Breast epithelium (tissue), 3 donors: ENCODE results near the gene SIDT2.

Experiments used
- POLR2AphosphoS5 ChIP-seq, 3 donors: sonication (generic); formaldehyde crosslinking; IDR thresholded peaks; one replicate each; pipeline ENCODE4 v1.6.1; 2017; ENCODE audit warnings: antibody characterized with exemption in 3 of 3
- TF ChIP-seq, protein P1 (sequence below), 3 donors: fragments of 450-650 bp; IDR thresholded peaks; one replicate each; pipeline ENCODE4 v1.5.1; 2016 to 2017; ENCODE audit warnings: antibody characterized with exemption in 3 of 3, mild to moderate bottlenecking in 3 of 3, moderate library complexity in 3 of 3

- TF ChIP-seq, protein P1, sequence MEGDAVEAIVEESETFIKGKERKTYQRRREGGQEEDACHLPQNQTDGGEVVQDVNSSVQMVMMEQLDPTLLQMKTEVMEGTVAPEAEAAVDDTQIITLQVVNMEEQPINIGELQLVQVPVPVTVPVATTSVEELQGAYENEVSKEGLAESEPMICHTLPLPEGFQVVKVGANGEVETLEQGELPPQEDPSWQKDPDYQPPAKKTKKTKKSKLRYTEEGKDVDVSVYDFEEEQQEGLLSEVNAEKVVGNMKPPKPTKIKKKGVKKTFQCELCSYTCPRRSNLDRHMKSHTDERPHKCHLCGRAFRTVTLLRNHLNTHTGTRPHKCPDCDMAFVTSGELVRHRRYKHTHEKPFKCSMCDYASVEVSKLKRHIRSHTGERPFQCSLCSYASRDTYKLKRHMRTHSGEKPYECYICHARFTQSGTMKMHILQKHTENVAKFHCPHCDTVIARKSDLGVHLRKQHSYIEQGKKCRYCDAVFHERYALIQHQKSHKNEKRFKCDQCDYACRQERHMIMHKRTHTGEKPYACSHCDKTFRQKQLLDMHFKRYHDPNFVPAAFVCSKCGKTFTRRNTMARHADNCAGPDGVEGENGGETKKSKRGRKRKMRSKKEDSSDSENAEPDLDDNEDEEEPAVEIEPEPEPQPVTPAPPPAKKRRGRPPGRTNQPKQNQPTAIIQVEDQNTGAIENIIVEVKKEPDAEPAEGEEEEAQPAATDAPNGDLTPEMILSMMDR (IDR thresholded peaks at IDR 0.05) = no peak
- peak in 1 of 3 donors; percentile 9 for TF ChIP-seq POLR2AphosphoS5 (IDR thresholded peaks at IDR 0.05)
Measured at GRCh38 chr11:117200813-117201657, 22.5 kb downstream of the SIDT2 start.
